ENCODE measurements around the gene DTHD1.

DTHD1 gene

DNA sequence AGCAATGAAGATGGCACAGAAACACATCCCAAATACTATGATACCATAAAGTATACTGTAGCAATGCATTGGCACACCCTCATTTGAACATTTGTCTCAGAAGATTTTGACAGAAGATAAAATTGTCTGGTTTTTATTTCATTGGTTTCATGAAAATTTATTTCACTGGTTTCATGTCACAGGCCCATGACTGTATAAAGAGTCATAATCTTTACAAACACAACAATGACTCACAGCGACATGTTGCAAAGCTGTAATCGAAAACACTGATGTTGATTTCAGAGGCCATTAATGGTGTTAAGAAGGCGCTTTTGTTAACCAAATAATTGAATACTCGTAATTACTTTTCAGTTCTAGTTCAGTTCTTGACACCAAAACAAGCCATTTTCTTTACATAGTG is 8.1 kb upstream of the DTHD1 start:
- DNase-seq, result no peak

DNA sequence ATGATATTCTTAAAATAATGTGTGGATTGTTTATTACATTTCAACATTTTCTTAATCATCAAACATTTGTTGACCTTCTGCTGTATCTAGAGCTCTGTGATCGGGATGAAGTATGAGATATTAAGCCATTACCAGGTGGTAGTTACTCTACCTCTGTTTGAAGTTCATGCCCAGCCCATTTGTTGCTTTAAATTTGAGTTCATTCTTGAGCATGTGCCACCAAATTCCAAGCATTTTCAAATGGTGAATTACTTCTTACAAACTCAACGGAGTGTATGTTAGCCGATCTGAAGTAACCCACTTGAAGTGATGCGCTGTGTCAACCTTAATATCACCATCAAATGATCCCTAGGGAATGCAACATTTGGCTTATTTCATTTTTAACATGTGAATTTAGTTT is 7.3 kb upstream of the DTHD1 start:
- DNase-seq, result no peak

DNA sequence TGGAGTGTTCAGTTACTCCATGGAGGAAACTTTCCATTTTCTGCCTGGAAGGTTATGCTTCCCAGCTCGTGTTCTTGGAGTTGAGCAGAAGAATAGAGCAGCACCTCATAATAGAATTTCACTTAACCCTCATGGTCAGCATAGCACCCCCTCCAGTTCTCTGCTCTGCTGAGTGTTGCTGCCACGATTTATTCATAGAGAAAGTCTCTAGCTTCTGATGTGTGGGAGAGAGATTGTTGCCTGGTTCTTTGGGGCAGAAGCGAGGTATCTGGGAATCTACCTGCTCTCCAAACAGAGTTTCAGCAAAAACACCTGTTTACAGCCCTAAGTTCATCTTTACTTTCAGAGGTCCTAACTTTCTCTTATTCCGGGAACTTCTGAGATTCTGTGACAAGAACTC is 3.9 kb upstream of the DTHD1 start:
- DNase-seq, result no peak

DNA sequence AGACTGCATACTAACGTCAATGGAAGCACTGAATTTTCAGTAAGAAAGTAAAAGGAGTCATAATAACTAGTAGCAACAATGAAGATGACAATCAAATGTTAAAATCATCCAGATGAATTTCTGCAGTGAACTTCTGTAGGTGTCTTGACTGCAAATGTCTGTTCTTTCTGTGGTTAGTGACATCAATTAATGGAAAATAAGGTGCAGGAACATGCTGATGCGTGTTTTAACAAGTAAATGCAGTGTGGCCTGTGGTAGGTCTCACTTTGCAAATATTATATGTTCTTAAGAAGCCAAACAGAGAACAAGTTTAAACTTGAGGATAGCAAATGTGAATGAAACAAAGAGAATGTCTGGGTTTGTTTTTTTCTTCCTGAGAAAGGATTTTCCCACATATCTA is 2.6 kb upstream of the DTHD1 start:
- no peak for DNase-seq

DNA sequence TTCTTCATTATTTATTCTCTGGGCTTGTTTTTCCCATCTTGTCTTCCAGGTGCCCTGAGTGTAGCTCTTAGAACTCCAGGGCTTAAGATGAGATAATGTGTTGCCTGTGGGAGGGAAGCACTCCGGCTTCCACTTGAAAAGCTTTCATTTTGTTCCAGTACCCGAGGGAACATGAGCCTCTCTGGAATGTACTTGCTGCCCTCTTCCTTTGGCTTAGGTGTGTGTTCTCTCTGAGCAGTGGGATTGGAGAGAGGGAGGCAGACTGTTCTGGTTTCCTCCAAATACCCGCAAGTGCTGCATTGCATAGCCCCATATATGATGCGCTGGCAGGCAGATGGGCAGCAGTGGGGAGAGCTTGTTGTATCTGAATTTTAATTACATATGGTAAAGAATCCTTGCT is 861 bp upstream of the DTHD1 start:
- no peak for DNase-seq

DNA sequence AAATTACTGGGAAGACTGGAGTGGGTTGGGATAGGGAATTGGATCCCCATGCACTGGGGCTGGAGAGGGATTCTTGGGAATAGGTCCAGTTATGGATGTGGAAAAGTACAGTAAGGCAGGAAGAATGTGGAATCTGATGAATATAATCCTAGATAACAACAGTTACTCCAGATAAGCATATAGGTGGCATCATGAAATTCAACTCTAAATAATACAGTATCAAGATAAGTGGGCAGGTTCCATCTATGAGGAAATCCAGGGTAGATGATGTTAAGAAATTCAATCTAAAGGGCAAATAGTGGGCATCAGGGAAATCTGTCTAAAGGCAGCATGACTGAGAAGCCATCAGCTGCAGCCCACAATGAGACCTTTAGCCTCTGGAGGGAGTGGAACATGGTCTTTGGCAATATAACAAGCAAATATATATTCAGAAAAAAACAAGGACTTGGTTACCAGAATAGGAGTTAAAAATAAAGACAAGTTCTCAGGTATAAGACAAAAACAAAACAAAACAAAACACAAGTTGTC is 1.2 kb downstream of the DTHD1 start:
- no peak for DNase-seq

DNA sequence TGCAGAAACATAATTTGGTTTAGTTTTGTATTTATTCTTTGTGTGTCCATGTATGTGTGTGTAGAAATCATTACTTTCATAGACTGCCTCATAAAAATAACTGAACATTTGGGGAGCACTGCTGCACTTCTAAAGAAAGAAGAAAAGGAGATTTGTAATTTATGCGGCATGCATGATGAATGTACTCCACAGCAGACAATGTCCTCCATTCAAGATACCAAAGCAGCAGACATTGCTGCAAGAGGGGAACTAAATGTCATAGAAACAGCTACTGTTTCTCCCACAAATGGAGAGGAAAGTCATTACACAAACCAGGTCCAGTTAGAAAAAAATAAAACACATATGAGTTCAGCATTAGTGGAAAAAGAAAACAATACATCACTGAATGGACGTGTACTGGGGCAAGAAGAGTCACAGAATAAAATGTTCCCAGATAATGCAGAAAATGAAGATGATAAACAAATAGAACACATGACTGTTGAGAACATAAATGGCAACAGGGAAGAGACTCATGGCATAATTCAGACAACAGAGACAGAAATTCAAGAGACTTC is 2.6 kb downstream of the DTHD1 start:
- no peak for DNase-seq

DNA sequence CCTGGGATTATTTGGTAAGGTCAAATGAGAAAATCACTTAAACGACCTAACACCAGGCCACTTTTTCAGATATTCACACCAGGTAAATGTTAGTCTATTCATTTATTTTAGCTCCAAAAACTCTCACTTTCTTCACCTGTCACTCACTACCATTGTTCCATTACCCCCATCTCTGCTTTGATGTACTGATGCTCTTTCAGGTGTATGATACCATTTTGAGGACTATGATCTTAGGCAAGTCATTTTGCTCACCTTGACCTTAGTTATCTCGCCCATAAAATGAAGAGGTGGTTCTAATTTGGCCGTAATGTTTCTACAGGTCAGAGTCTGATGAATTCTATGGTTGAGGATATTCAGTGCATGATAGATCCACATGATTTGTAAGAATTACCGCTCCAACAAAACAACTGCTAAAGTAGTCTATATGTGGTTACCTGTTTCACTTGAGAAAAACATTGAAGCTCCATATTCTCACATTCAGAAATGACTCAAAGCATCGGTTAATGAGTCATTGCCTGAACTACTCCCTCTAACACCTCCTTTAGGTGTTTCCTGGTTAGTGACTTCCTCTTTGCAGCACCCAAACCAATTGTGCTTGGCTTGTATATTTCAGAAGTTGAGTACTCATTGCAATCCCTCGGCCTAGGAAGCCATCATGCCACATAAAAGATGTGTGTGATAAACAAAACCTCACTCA is 4.5 kb downstream of the DTHD1 start:
- no peak for DNase-seq

DNA sequence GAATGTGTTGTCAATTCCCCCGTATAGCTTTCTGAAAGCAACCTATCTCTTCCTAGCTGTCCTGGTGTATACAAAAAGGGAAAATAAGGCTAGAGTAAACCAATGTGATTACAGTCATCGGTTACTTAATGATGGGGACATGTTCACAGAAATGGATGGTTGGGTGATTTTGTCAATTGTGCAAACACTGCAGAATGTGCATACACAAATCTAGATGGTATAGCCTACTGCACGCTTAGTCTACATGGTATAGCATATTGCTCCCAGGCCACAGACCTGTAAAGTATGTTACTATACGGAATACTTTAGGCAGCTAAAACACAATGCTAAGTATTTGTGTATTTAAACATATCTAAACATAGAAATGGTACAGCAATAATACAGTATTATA is 5.1 kb downstream of the DTHD1 start:
- no peak for DNase-seq

DNA sequence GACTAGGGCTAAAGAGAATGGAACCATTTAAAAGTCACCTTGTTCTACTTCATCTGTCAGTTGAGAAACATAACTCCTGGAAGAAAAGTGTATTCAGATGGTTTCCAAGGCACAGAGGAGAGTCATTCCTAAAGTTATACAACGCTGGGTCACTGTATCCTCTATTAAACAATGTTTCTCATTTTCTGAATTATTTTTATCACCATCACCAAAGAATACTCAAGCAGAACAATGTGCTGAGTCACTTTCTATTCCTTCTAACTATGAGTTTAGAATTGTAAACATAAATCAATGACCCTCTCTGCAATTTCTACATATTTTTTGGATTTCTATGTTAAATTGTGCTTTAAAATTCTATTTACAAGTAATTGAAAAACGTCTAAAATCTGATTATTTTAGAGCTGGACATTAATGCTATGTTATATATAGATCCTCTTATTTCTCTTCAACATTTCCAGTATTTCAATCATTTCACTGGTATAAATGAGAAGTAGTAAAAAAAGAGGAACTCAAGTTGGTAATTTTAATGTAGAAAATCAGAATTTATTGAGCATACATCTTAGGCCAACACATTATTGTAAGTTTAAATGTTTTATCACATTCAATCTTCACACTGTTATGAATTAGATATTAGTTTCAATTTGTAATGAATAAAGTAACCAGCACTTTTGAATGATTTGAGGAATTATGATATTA is 7.5 kb downstream of the DTHD1 start:
- DNase-seq, result no peak

DNA sequence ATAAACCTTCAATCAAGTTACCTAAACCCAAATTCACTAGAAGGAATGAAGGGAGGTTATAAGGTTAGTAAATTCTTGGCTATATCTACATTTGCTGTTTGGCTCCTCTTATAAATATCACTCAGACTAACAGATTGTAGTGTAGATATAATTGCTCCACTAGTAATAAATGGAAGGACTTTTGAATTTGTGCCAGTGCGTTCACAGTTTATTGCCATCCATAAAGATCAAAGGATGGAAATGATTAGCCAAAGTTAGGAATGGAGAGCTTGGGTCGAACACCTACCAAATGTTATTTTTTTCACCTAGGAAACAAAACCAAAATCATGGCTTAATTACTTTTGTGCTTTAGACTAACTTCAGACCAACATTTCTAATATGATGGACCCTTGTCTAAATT is 9.2 kb downstream of the DTHD1 start:
- no peak for DNase-seq

DNA sequence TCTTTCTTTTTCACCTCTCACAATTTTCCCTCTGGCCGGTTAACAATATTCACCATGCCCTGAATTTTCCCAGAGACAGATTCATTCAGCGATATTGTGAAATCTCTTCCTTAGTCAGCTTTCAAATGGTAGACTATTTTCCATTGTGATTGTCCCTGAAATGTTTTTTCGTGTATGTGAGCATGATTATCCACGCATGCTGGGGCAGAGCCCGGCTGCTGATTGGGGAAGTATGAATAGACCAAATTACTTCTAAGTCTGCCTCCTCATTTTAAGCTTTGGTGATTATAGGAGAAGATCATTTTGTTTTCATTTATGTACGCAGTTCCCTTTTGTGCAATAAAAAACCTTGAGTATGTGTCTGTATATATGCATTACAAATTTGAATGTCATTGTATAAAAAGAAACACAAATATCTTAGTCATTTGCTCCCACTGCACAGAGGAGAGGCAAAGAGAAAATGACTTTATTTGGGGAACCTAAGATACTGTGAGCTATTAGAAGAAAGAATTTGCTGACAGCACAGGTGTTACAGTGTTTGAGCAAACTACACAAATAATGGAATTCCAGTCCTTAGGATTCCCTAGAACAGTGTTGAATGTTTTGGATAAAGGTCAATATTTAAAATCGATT is 11.3 kb downstream of the DTHD1 start:
- no peak for DNase-seq

DNA sequence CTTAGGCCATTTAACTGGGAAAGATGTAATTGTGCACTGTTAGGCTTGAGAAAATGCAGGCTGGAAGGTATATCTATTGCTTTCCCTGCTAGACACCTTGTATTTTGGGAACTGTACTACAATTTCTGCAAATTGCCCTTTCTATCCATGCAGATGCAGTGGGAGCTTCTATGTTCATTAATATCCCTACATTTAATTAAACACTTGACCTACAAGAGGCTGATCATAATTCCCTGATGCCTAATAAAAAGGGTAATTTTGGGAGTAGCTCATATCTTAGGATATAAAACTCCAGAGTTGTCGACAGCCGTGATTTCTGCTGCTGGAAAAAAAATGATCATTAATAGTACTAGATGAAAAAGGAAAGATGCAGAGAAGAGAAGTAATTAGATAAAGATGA is 19.7 kb downstream of the DTHD1 start:
- no peak for DNase-seq

DNA sequence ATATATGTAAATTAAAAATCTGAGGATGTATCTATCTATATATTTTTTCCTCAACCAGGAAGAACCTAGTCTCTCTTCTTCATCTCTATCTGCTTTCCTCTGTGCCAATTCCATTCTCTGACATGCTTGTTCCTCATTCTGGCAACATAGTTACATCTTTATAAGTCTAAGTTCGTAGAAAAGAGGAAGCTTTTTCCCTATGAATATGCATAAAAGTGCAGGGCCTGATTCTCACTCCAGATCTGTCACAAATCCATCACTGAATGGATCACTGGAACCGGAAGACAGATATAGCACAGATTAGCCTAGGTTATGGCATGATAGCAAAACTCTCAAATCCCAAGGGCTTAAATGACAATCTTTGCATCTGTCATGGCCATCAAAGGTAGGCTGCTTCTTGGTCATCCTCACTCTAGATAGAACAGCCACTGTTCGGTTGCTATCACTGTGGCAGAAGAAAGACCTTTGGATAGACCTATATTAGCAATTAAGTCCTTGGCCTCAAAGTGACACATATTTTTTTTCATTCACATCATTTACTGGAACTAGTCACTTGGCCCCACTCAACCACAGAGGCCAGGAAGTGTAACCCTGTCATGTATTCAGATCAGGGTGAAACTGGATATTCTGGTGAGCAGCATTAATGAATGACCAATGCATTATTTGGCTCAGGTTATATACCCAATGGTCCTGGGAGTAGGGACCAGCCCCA is 22.2 kb downstream of the DTHD1 start:
- DNase-seq, result no peak

DNA sequence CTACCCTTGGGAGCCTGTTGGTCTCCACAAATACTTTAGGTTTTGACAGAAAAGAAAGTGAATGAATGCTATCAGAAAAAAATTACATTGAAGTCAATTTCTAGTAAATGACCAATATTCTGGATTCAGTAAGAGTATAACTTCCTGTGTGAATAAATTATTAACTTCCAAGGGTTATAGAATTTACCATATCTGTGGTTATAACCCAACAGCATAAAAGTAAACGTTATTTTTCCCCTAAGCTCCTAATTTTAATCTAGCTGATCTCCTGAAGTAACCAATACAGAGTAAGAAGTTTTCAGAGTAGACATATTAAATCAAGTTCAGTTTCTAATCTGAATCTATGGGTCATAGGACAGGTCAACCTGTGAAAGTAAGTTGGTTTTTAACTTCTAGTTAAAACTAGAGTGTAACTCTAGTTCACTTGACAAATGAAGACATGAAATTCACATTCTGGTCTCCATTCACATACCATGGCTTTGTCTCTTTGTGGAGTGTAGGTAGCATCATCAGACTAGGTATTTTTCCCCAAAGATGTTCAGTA is 22.8 kb downstream of the DTHD1 start:
- DNase-seq, result no peak

DNA sequence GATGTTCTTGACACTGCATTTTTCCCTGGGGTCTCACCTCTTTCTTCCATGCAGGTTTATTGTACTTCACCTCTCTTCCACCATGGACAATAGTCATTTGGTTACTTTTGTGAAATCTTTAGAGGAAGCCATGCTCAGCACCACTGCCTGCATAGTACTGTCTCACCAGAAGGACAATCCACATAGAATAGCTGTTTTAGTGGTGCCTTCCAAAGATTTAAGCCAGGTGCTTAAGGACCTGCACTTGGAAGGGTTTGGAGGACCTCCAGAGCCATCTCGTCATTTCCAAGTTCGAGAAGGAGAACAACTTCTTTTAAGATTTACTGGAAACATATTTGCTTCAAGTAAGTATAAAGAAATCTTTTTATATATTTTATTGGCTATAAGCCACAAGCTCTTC is 26.7 kb downstream of the DTHD1 start:
- DNase-seq, result no peak

DNA sequence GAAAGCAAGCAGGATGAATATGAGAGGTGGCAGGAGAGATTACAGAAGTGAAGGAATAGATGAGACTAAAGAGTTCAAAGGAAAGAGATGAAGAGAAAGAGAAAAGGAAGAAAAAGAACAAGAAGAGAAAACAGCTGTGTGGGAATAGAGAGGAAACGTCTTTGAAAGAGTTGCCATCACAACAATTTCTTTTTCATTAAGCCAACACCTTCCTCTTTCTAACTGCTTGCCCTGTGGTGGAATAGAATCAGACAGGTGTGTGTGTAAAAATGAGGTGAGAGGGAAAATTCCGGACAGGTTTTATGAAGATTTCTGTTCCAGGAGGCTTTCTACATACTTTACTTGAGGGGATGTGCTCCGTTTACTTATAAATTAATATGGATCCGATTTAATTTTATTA is 28.8 kb downstream of the DTHD1 start:
- DNase-seq, result no peak

DNA sequence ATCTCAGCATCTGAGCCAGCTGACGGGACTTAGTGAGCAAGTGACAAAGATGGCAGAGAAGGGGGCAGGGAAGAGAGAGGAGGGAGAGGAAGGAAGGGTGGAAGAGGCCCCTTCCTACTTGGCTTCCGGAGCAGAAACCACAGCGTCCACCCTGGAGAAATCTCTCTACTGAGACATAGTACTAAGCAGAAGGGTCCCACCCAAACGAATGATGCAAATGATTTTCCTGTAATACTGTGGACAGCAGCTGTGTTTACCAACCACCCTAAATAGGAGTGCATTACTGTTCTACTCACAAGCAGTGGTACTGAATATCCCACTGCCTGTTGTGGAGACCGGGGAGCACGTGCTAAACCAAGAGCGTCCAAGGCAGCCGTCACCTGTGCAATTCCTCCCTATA is 29.4 kb downstream of the DTHD1 start:
- no peak for DNase-seq

DNA sequence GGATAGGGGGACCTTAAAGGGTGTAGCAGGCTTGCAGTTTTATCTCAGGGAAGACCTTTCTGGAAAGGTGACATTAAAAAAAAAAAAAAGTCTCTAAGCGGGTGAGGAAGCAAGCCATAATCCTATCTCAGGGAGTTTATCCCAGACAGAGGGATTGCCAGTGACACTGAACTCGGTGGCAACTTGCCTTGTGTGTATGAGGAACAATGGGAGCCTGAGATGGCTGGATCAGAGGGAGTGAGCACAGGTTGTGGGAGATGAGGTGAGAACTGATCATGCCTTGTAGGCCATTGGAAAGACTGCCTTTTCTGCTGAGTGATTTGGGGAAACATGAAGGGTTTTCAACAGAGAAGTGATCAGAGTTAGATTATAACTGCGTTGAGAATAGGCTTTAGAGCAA is 31.1 kb downstream of the DTHD1 start:
- no peak for DNase-seq

DNA sequence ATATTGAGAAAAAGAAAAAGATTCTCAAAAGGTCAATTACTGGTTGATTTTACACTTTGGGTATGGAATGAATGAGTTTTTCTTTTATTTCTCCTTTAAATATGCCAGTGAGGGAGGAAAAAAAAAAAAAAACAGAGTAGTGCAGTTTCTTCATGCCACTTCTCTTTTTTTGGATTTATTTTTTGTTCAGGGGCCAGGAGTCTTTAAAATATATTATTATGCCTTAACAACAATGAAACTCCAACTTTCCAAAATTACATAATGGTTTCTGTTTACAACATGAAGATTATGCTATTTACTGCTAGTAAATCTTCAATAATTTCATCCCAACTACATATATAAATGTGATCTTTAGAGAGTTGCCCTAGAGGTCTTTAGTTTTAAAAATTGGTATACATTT is 31.9 kb downstream of the DTHD1 start:
- DNase-seq, result no peak

DNA sequence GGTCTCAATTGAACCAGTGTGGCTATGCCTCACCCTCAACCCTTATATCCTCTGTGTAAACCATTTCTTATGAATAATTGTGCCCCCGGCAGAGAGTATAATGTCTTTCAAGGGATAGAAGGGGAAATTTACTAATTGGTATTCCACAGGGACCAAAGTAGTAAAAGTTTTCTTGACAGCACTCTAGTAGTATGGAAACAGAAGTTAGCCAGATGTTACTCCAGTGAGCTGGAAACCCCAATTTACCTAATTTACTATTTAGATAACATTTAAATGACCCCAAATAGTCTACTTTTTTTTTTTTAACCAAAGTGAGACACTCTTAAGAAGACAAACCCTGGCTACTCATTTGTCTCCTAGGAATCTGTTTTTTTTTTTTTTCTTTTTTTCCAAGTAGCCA is 32.3 kb downstream of the DTHD1 start:
- DNase-seq, result no peak

DNA sequence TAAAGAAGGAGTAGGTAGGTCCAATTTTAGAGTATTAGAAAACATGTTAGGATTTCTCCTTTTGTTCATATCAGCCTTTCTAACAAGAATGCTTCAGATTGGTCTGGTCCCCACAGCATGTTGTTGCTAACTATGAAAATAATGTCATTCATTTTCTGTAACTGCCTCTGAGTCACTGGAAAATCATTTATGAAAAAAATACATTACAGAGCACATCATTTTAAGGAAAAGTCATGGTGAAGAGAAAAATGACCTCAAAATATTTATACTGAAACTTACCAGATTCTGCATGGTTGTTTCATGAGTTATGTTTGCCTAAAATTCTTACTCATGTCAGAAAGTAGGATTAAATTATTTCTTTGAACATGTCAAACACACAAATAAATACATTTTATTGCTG is 35.2 kb downstream of the DTHD1 start:
- DNase-seq, result no peak

DNA sequence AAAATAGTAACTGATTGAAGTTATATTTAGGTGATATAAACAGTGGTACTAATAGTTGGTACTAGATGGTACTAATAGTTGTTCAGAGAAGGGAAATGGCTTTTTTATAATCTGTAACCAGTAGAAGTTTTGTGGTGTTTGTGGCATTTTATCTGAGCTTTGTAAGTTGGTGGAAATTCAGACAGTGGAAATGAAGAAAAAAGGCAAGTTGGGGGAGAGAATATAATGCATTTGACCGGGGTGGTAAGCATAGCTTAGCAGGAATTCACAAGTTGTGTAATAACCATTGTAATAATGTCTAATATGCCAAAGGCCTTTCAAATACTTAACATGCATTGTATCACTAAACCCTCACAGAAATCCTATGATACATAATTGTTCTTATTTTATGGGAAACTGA is 36.3 kb downstream of the DTHD1 start:
- no peak for DNase-seq

All from NCI-H1694 treated with DMSO at 0.1 percent for 48 hours (cell line).